OCI-LY1 (cell line): ENCODE results near the gene MCU.

Source experiments
- CTCF ChIP-seq: fragments of 200-600 bp; sonication (generic), shearing (Covaris generic); IDR thresholded peaks from 2 replicates; pipeline ENCODE4 v1.5.1; 2017; ENCODE audit warnings: mild to moderate bottlenecking, antibody characterized with exemption, low read length, moderate library complexity, mixed read lengths
- EZH2 ChIP-seq: fragments of 200-600 bp; sonication (generic), shearing (Covaris generic); IDR thresholded peaks from 2 replicates; pipeline ENCODE4 v1.8.0; 2017; ENCODE audit warnings: borderline replicate concordance, mixed run types, mild to moderate bottlenecking, antibody characterized with exemption, low read length, moderate library complexity, mixed read lengths

GRCh38 chr10:72930276-72930675 is 238.3 kb downstream of the MCU start:
- TF ChIP-seq CTCF (no peak), EZH2 (no peak)
